ENCODE data around the gene CALCOCO1.

Gene CALCOCO1

GRCh38 chr12:53733051-53733806 is 6.0 kb upstream of the CALCOCO1 start:
- no peak for DNase-seq (ENCODE audit: low spot score)
- TF ChIP-seq CTCF (IDR thresholded peaks at IDR 0.05; ENCODE audit: extremely low read depth, missing control alignments): no peak

GRCh38 chr12:53729644-53730043 is 2.4 kb upstream of the CALCOCO1 start:
- no peak for DNase-seq (ENCODE audit: low spot score)
- no peak for TF ChIP-seq CTCF (IDR thresholded peaks at IDR 0.05; ENCODE audit: extremely low read depth, missing control alignments)

GRCh38 chr12:53728206-53728605 is 954 bp upstream of the CALCOCO1 start:
- no peak for TF ChIP-seq CTCF (IDR thresholded peaks at IDR 0.05; ENCODE audit: extremely low read depth, missing control alignments)
- DNase-seq (ENCODE audit: low spot score): no peak

- TF ChIP-seq CTCF (IDR thresholded peaks at IDR 0.05; ENCODE audit: extremely low read depth, missing control alignments): no peak
- no peak for DNase-seq (ENCODE audit: low spot score)
Observed at GRCh38 chr12:53726946-53727309, 324 bp downstream of the CALCOCO1 start.

GRCh38 chr12:53726341-53726740 is 911 bp downstream of the CALCOCO1 start:
- no peak for TF ChIP-seq CTCF (IDR thresholded peaks at IDR 0.05; ENCODE audit: extremely low read depth, missing control alignments)
- peak; percentile 49 for DNase-seq (ENCODE audit: low spot score)

GRCh38 chr12:53725824-53726223 is 1.4 kb downstream of the CALCOCO1 start:
- TF ChIP-seq CTCF (IDR thresholded peaks at IDR 0.05; ENCODE audit: extremely low read depth, missing control alignments): no peak
- DNase-seq (ENCODE audit: low spot score): no peak

- peak; percentile 36 for DNase-seq (ENCODE audit: low spot score)
- no peak for TF ChIP-seq CTCF (IDR thresholded peaks at IDR 0.05; ENCODE audit: extremely low read depth, missing control alignments)
Observed at GRCh38 chr12:53722450-53723041, 4.7 kb downstream of the CALCOCO1 start.
